GM10847 (cell line): ENCODE results near the gene PAX8.

Experiments used
- POLR2A ChIP-seq: IDR thresholded peaks from 2 replicates; pipeline ENCODE4 v1.6.1; 2011; ENCODE audit not compliant: insufficient read length; ENCODE audit errors: extremely low read depth

PAX8 gene

DNA sequence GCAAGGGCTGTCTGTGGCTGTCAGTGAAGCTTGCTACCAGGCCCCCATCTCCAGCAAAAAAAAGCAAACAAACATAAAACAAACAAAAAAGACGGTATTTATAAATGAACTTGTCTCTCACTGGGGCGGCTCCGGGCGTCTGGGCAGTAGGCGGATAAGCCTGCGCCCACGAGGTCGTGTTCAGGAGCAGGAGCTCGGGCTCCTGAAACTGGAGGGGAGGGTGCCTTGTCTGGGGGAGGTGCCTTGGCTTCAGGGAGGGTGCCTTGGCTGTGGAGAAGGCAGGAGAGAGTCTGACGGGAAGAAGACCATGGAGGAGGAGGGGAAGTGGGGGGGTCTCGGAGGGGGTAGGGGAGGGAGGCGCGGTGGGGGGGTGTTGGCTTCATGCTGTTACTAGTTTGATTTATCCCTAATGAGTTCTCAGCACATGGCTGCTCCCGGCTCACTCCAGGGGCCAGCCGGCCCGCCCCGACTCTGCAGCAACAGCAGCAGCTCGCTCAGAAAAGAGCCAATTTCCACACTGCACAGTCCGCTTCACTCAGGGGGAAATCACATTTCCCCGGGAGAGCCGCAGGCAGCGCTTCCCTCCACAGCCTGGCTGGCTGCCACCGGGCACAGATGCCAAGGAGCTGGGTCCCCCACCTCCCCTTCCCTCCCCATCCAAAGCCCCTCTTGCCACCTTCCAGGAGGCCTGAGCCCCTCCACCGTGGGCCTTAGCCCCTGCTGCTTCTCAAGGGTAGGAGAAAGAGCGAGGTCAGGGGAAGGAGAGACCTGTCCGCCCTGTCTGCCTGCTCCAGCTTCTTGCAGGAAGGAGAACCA, 66.3 kb downstream of the PAX8 start:
- TF ChIP-seq POLR2A = no peak

DNA sequence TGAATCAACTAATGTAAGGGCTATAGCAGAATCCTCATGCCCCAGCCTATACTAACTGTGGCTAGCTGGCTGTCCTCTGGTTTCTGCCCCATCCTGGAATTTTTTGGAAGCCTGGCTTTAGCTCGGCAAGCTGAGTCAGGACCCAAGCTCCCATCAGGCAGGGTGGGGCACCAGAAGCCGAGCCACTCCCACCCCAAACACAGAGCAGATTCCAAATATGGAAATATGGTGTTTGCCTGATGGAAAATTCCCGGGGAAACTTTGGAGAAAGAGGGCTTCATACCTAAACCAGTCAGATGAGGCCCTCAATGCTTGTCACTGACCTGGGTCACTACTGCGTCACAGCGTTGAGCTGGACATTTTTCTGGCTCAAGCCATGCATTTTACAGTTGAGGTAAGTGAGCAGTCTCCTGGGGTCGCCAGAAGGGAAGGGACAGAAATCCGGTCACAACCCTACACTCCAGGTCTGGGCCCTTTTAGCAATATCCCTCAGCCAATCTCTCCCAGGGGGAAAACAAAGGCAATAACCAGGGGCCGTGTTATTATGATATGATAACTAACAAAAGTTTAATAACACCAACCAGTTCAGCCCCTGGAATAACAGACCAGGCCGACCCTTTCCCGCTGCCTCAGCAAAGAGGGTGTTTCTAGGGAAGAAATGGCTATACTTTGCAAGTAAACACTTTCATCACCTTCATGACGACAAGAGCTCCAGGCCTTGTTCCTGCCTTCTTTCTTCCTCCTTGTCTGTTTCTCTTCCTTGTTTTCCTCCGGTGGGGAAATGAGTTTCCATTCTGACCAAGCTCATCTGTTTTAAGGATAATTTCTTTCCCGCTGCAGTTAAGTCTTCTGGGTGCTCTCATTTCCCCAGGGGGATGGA, 67.3 kb downstream of the PAX8 start:
- TF ChIP-seq POLR2A = no peak

DNA sequence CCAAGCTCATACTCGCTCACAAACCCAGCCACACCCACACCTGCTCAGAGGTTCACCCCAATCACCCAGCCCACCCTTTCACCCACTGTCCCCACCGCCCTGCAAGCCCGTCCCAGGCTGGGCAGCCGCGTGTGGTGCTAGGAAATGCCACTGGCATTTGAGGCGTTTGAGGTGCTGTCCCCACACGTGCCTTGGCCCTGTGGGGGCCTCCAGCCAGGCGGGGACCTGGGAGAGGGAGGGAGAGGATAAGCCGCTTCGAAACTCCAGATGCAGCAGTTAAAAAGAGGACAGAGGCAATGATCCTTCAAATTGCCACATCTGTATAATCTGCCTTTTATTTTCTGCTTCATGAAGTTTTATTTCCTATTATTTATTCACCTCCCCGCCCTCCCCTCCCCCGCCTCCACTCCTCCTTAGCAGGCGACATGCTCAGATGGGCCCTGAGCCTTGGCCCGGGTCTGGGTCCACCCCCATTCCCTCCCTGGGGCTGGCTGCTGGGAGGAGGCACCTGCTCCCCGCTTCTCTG, 69.0 kb downstream of the PAX8 start:
- TF ChIP-seq POLR2A = no peak

DNA sequence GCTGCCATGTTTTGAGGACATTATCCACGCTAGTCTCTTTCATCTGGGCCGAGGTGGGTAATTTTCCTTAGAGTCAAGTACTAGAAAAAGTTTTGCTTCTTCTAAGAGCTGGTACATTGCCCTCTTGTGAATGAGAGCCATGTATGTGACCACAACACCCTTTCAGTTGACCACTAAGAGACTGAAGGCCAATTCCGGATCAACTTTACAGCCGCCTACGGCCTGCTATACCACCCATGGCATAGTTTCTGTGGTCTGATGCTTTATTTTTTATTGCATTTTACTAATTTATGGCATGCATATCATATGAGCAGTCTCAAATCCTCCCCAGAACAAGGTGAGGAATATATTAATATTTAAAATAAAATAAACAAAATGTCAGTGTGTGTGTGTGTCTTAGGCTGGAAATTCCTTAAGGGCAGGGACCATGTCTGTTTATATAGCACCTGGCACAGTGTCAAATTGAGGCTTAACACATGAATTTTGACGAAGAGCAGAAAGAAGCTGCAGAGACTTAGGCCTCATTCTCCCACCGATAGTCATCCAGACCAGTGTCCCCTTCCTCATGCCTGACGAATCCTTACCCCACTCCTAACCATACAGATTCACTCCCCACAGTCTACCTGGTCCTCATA, 69.6 kb downstream of the PAX8 start:
- no peak for TF ChIP-seq POLR2A

DNA sequence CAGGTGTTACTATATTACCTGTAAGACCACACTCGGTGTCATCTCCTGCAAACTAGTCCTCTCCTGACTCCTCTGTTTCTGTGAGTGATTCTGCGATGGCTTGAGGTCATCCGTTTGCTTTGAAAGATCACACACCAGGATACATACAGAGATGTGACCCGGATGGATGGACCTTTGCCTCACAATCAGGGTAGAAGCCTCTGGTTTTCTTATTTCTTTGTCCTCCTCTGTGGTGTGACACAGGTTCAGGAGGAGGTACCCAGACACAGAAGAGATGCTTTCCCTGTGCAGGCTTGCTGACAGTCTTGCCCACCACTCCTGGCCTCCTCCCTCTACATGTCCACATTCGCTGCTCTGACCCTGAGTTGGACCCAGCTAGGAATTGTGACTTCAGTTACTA, 70.3 kb downstream of the PAX8 start:
- TF ChIP-seq POLR2A = no peak

DNA sequence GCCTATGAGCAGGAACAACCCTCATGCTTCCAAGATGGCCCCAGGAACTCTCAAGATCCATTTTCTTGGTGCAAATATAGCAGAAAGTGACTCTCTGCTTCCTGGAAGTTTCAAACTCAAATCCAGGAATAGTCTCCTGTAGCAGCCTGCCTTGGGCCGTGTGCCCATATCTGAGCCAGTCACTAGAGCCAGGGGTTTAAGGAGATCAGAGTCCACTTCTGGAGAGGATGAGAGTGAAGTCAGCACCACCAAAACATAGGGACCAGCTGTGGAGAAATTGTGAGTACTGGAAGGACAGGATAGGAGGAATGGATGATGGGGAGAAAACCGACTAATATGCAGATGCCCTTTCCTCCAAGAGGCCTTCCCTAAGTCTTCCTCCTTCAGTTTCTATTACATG, 71.7 kb downstream of the PAX8 start:
- TF ChIP-seq POLR2A = no peak

DNA sequence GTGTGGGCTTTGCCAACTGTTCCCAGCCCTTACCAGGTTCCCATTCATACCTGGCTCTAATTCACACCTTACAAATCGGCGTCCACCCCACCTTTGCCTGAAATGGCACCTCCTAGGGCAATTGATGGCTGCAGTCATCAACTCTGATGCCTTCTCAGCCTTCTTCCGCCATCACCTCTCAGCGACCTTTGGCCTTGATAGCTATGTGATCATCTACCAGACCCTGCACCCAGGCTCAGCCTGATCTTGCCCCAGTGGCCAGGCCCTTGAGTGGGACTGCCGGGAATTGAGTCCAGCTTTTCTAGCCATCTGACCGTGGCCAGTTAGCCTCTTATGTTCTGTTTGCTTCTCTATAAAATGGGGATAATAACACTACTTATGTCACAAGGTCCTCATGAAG, 72.5 kb downstream of the PAX8 start:
- TF ChIP-seq POLR2A = no peak

DNA sequence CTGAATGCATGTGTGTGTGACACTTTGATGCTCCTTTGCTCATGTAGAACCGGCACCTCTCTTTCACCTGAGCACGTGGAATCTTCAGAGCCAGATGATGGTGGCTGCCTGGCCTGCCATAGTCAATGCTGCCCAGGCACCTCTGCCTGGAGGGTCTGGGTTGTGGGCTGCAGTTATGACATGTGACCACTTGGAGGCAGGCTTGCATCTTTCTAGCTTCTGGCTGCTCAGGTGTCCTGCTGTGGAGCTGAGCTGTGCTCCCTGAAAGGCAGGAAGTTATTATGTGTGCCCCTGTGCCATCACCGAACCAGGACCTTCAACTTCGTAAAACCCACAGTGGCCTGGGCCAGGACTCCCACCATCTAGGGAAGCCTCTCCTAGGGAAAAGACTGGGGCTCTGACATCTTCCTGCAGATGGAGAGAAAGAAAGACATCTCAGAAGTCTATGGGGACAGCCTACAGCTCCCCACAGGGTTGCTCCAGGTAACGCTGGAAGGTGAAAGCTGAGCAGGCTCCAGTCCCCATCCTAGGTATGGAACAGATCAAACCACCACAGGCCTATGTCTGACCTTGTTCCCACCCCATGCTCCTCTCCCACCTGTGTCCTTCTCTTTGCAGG, 74.7 kb downstream of the PAX8 start:
- TF ChIP-seq POLR2A = no peak

DNA sequence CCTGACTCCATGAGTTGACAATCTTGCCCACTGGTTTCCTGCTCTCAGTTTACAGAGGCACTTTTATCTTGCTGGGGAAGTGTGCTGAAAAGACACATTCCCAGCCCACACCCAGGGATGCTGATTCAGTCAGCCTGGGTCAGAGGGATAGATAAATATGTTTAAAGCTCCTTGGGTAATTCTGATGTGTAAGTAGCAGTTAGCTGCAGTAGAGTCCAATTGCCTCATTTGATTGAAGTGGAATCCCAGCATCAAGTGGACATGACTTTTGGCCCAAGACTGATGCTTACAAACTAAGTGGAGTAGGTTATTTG, 75.5 kb downstream of the PAX8 start:
- no peak for TF ChIP-seq POLR2A

DNA sequence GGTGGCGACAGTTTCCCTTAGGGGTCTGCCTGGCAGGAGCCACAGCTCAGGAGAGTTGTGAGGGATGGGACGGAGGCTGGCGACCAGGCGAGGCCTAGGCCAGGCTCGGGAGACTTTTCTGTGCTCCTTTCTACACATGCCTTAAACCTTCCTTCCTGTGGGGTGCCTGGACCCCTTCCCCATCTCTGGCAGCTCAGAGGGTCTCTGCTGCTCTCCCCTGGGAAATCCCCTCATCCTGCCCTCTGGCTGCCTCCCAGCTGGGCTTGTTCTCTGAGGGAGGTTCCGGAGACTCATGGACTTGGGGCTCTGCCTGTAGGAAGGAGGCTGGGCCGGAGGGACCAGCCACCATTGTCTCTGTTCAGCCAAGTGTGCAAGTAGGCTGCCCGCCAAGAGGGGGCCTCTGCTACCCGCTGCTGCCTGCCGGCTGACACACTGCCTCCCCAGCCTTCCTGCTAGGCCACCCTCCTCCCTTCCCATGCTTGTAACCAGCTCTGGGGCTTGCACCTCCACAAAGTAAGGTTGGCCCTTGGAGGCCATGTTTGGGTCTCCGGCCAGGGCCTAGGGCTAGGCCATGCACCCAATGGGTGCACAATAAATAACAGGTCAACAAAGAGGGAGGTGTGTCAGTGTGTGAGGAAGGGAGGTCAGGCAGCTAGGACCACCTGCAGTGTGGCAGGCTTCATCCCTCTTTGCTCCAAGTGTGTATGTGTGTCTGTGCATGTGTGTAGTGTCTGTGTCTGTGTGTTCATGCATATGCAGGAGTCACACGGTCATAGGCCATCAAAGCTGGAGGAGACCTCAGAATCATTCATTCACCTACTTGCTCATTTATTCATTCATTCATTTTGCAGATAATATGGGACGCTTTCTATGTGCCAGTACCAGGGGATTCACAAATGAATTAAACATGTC, 76.2 kb downstream of the PAX8 start:
- no peak for TF ChIP-seq POLR2A

DNA sequence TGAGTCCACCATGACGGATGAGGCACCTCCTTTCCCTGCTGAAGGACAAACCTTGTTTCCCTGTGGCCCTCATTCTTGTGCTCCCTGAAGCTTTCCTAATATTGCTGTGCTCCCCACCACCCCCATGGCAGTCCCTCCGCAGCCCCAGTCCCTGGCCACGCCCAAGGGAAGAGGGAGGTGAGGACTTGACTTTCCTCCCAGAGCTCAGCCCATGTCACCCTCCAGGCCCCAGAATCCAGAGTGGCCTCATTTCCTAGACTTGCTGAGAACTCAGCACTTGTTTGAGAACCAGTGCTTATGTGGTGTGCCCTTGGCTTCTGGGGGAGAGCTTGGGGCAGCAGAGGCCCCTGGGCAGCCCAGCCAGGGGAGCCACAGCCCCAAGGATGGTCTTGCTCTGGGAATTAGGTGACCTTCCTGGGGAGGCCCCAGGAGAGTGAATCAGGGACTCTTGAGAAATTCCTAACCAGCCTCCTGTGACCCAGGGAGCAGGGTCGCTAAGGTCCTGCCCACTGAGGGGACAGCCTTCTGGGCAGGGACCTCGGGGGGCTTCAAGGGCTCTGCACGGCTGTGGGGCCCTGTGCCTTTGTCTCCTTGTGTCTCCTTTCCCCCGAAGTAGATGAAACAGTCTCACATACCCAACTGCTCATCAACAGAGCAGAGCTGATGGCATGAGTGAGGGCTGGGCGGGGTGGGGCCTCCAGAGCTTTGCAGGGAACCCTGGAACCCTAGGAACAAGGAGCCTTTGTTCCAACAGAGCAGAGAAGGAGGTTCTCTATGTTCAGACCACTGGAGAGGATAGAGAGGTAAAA, 77.0 kb downstream of the PAX8 start:
- no peak for TF ChIP-seq POLR2A

DNA sequence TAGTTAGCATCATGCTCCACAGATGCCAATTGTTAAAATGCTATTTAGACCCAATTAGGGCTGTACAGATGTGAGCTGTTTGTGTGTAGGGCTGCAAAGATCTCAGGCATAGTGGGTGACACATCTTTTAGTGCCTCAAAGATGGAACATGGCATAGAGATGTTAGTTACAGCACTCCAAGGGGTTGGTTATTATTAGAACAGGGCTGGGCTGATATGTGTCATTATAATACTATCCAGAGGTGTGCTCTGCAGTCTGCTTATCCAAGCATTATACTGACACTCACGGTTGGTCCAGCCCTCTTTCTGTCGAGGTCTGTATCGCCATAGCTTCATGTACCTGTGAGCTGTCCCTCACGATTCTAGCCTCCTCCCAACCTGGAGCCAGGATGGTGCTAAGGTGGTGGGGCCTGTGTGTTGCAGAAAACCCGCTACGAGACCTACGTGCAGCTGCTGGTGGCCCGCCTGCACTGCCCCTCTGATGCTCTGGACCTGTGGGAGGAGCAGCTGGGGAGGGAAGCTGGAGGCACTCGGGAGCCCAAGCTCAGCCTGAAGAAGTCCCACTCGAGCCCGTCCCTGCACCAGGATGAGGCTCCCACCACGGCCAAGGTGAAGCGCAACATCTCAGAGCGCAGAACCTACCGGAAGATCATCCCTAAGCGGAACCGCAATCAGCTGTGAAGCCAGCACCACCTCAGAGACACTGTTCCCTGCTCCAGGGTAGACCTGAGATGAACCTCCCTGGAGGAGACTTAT, 77.8 kb downstream of the PAX8 start:
- TF ChIP-seq POLR2A = no peak

DNA sequence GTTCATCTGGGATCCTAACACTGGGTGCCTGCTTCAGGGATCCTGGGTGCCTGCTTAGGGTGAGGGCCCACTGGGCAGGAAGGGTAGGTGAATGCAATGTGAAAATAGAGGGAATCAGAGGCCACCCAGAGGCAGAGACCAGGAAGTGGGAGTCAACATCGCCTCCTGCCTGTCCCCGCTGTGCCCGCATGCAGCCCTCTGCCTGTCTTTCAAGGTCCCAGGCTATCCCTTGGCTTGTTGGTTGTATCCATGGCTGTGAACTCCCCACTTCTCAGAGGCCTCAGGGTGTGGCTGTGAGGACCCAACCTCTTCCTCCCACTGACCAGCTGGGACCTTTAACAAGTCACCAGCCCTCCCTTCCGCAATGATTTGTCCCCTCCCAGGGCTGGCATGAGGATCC, 78.5 kb downstream of the PAX8 start:
- no peak for TF ChIP-seq POLR2A
